HepG2 (cell line): ENCODE data around the gene MUC15. TPM values are rescaled to one million over a fixed set of nuclear protein-coding genes. Genes with fewer than 3 reads are reported as not detected.

ENCODE experiments used
- ATAC-seq: fragments of 200-7000 bp; cut with Tn5 transposase; 3 replicates; pipeline ENCODE4 v1.9.1; 2020; ENCODE audit warnings: mild to moderate bottlenecking, moderate library complexity
- BruUV-seq: library from RNA; stranded (reverse); fragments of 400-500 nt; replicated peaks from 2 replicates; lab custom pipeline; 2021; lab: Mats Ljungman, UMichigan
- CTCF ChIA-PET: fragments of 300-600 bp; formaldehyde crosslinking; extraction: SDS; loops from one replicate; lab custom pipeline; 2021; ENCODE audit warnings: low total read pairs, inconsistent platforms, low intra/inter-chr PET ratio; lab: Yijun Ruan, JAX
- POLR2A ChIA-PET: fragments of 350-600 bp; sonication (Branson Sonifier 250); formaldehyde crosslinking; loops from one replicate; lab custom pipeline; 2020; ENCODE audit warnings: antibody characterized with exemption, inconsistent platforms; lab: Yijun Ruan, JAX
- DNase-seq: peaks from one replicate; pipeline ENCODE4 v3.0.0-alpha.2; 2015; ENCODE audit warnings: low spot score
- FAIRE-seq: peaks from 3 replicates; lab custom pipeline; 2011; peaks lifted over from hg19 to GRCh38; lab: Jason Lieb, UNC
- H2AFZ ChIP-seq: one replicate; pipeline ENCODE4 v1.6.1; 2011; ENCODE audit warnings: low read length, inconsistent platforms
- H3K27ac ChIP-seq: fragments of 300-600 bp; 3 replicates; pipeline ENCODE4 v1.8.0; 2011; ENCODE audit warnings: mixed run types, mild to moderate bottlenecking, mixed read lengths, low read length, inconsistent platforms; ENCODE audit not compliant: insufficient read depth; ENCODE audit errors: extremely low read length
- H3K27me3 ChIP-seq, 2 experiments: fragments of 200-600 bp in 1 of 2; 2 replicates in 1 of 2; 3 replicates in 1 of 2; pipeline versions ENCODE4 v1.6.0 to v1.8.0; 2011; ENCODE audit warnings: low read length in 2 of 2, mild to moderate bottlenecking in 2 of 2, moderate library complexity in 2 of 2, inconsistent platforms in 1 of 2; ENCODE audit not compliant: insufficient read depth in 2 of 2, control insufficient read depth in 1 of 2
- H3K36me3 ChIP-seq, 2 experiments: fragments of 200-600 bp in 1 of 2; replicated peaks in 1 of 2; 2 replicates in 1 of 2; 3 replicates in 1 of 2; pipeline versions ENCODE4 v1.5.1 to v1.8.0; 2011; ENCODE audit warnings: low read length in 2 of 2, inconsistent platforms in 1 of 2; ENCODE audit not compliant: insufficient read depth in 2 of 2, control insufficient read depth in 1 of 2
- H3K4me1 ChIP-seq: 2 replicates; pipeline ENCODE4 v1.5.1; 2012; ENCODE audit warnings: low read length, inconsistent platforms; ENCODE audit not compliant: insufficient read depth
- H3K4me2 ChIP-seq: 2 replicates; pipeline ENCODE4 v1.6.0; 2011; ENCODE audit warnings: low read depth, low read length, inconsistent platforms
- H3K4me3 ChIP-seq, 3 experiments: fragments of 200-600 bp in 1 of 3; sonication (generic), shearing (Covaris generic) in 1 of 3; replicated peaks in 1 of 3; 2 replicates each; pipeline ENCODE4 v1.5.1; 2011 to 2016; ENCODE audit warnings: low read length in 3 of 3, inconsistent platforms in 2 of 3, low read depth in 2 of 3, mild to moderate bottlenecking in 2 of 3, control low read depth in 1 of 3, mixed read lengths in 1 of 3; ENCODE audit not compliant: insufficient read depth in 1 of 3
- H3K79me2 ChIP-seq: one replicate; pipeline ENCODE4 v1.6.1; 2011; ENCODE audit warnings: low read length, inconsistent platforms; ENCODE audit not compliant: insufficient read depth
- H3K9ac ChIP-seq: 2 replicates; pipeline ENCODE4 v1.6.0; 2011; ENCODE audit warnings: mild to moderate bottlenecking, low read depth, low read length, inconsistent platforms; ENCODE audit not compliant: insufficient read depth
- H3K9me3 ChIP-seq: 2 replicates; pipeline ENCODE4 v1.5.1; 2012; ENCODE audit warnings: mild to moderate bottlenecking, low read length
- H4K20me1 ChIP-seq: 2 replicates; pipeline ENCODE4 v1.6.0; 2011; ENCODE audit warnings: inconsistent platforms, mild to moderate bottlenecking, low read length, moderate library complexity; ENCODE audit not compliant: insufficient read depth
- ARNTL ChIP-seq: sonication (generic); formaldehyde crosslinking; IDR thresholded peaks from 2 replicates; pipeline ENCODE4 v1.4.0; 2020; ENCODE audit warnings: mild to moderate bottlenecking, missing genetic modification reagents
- CEBPG ChIP-seq: IDR thresholded peaks from 2 replicates; pipeline ENCODE4 v1.6.1; 2016
- FIP1L1 ChIP-seq: fragments of 200-400 bp; formaldehyde crosslinking; IDR thresholded peaks from 2 replicates; pipeline ENCODE4 v1.6.1; 2018; ENCODE audit warnings: low read depth, mild to moderate bottlenecking, low read length, moderate library complexity, borderline replicate concordance; ENCODE audit not compliant: insufficient read depth
- SALL1 ChIP-seq: sonication (generic); formaldehyde crosslinking; IDR thresholded peaks from 2 replicates; pipeline ENCODE4 v1.8.0; 2022; ENCODE audit warnings: mild to moderate bottlenecking, missing genetic modification reagents
- ZNF333 ChIP-seq: sonication (generic); formaldehyde crosslinking; IDR thresholded peaks from 2 replicates; pipeline ENCODE4 v1.4.0; 2020; ENCODE audit warnings: mild to moderate bottlenecking, missing genetic modification reagents, borderline replicate concordance
- ZNF441 ChIP-seq: sonication (generic); formaldehyde crosslinking; IDR thresholded peaks from 2 replicates; pipeline ENCODE4 v1.7.0; 2021; ENCODE audit warnings: missing genetic modification reagents, borderline replicate concordance
- WGBS: methylation state at CpG from one replicate; pipeline ENCODE4 v1.1.6; 2017; ENCODE audit warnings: low lambda C conversion rate; 5-methylcytosine and 5-hydroxymethylcytosine counted together
- in situ Hi-C: cut with HindIII; loops from 2 replicates; pipeline ENCODE4 v1.10.0; 2017; ENCODE audit warnings: low pct_unique_long_range_greater_than_20kb; ENCODE audit not compliant: extremely low pct_ligation_motif_present
- intact Hi-C: fragments of 100-400 bp; cut with micrococcal nuclease; formaldehyde crosslinking; loops from one replicate; pipeline ENCODE4 v1.10.0; 2022; ENCODE audit not compliant: unreplicated experiment
- polyA plus RNA-seq, 8 experiments: library from polyadenylated mRNA; depleted of rRNA in 3 of 8; stranded (reverse) in 7 of 8; unstranded in 1 of 8; fragments of >200 nt; fragmentation: Illumina TruSeq in 4 of 8; extraction: Trizol in 4 of 8; gene quantifications; 2 replicates each; pipeline versions ENCODE4 v1.2.1 to v1.2.3, GENCODE V29; 2011 to 2016; ENCODE audit warnings: low read depth in 4 of 8, missing spikeins in 1 of 8, mixed read lengths in 1 of 8; ENCODE audit not compliant: insufficient read depth in 1 of 8
- total RNA-seq, 5 experiments: library from RNA; depleted of rRNA; stranded (reverse); fragments of >200 nt; fragmentation: Illumina TruSeq; extraction: Trizol; gene quantifications; 2 replicates each; pipeline ENCODE4 v1.2.3, GENCODE V29; 2016; ENCODE audit warnings: low read depth in 1 of 5
- TF ChIP-seq, protein P1 (sequence below): sonication (generic); formaldehyde crosslinking; IDR thresholded peaks from 2 replicates; pipeline ENCODE4 v1.4.0; 2020; ENCODE audit warnings: missing genetic modification reagents, mild to moderate bottlenecking, borderline replicate concordance
- TF ChIP-seq, protein P2 (sequence below): sonication (generic); formaldehyde crosslinking; IDR thresholded peaks from 2 replicates; pipeline ENCODE4 v1.5.1; 2020; ENCODE audit warnings: mild to moderate bottlenecking, missing genetic modification reagents

MUC15 gene
- total and polyA plus RNA-seq, 2 of the 13 experiments (the other 11 are each of a cell fraction or from before 2014, with no cell fraction given), result 4.5 to 18.0 TPM

DNA sequence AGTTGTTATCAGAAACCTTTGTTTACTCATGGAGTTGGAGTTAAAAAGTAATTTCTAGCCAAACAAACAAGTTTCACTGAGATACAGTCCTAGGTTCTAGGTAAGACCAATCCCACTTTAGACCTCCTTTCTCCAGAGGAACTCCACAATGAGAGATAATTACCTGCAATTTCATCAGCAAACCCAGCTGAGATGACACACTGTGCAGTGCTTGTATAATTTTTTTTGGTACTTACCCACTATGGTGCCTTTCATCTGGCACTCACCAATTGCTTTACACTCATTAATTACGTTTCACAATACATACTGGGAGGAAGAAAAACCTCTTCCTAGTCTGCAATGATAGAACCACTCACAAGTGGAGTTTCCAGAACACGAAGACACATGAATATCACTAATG, 1.8 kb upstream of the MUC15 start:
- no peaks in the 10 kb centered on the region for H4K20me1 ChIP-seq
- BruUV-seq, result no TSS peak
- DNase-seq (no peak), FAIRE-seq (no peak), ATAC-seq (no peak)
- H3K4me3 ChIP-seq, result no peak overlapping the region
- TF ChIP-seq SALL1, result no peak
- TF ChIP-seq, protein P1, sequence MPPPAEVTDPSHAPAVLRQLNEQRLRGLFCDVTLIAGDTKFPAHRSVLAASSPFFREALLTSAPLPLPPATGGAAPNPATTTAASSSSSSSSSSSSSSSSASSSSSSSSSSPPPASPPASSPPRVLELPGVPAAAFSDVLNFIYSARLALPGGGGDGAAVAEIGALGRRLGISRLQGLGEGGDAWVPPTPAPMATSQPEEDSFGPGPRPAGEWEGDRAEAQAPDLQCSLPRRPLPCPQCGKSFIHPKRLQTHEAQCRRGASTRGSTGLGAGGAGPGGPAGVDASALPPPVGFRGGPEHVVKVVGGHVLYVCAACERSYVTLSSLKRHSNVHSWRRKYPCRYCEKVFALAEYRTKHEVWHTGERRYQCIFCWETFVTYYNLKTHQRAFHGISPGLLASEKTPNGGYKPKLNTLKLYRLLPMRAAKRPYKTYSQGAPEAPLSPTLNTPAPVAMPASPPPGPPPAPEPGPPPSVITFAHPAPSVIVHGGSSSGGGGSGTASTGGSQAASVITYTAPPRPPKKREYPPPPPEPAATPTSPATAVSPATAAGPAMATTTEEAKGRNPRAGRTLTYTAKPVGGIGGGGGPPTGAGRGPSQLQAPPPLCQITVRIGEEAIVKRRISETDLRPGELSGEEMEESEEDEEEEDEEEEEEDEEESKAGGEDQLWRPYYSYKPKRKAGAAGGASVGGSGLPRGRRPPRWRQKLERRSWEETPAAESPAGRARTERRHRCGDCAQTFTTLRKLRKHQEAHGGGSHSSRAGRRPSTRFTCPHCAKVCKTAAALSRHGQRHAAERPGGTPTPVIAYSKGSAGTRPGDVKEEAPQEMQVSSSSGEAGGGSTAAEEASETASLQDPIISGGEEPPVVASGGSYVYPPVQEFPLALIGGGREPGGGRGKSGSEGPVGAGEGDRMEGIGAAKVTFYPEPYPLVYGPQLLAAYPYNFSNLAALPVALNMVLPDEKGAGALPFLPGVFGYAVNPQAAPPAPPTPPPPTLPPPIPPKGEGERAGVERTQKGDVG (CRISPR knock-in tag), result no peak
- no peaks in the 10 kb centered on the region for H3K9me3 ChIP-seq
- ChIA-PET CTCF (no interaction called here), POLR2A (no interaction called here)
- no peaks in the 10 kb centered on the region for H3K27me3 ChIP-seq
- intact Hi-C loops, result no loop called here
- WGBS, result 55% methylated on average over 2 of the region's 2 CpGs
- no peak overlapping the region for H3K9ac ChIP-seq
- in situ Hi-C loops, result no loop called here
- H3K27ac ChIP-seq, result no peak overlapping the region
- H3K4me2 ChIP-seq, result no peak overlapping the region
- no peak overlapping the region for H2AFZ ChIP-seq
- no peaks in the 10 kb centered on the region for H3K36me3 ChIP-seq
- no peaks in the 10 kb centered on the region for H3K79me2 ChIP-seq
- H3K4me1 ChIP-seq, result no peaks in the 10 kb centered on the region

DNA sequence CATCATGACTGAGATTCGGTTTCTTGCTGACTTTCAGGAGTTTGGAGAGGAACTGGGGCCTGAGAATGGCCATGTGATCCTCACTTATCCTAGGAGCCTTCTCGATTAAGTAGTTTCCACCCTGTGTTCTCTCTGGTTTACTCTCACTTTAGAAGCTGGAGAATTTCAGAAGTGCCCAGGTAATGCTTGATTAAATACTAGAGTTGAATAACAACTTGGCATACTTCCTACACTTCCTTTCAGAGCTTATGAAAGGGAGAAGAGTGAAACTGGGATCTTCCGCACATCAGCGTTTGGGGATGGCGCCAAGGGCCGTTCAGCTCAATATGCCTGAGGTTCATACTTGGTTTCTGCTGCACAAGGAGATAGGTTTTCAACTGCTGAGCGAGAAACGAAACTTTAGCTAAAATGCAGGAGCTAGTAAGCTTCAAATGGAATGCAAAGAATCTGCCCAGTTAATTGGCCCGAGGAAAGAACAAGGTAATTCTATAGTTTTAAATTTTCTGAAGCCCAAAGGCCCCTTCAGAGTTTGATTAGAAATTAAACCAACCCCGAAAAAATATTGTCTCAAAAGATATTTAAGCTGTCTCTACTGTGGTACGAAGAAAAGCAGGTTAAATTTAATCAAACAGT, 823 bp upstream of the MUC15 start:
- in situ Hi-C loops (no loop called here), intact Hi-C loops (no loop called here)
- WGBS, result 36% methylated on average over 11 of the region's 11 CpGs
- H3K4me2 ChIP-seq, result no peak overlapping the region
- H4K20me1 ChIP-seq, result no peaks in the 10 kb centered on the region
- H3K9me3 ChIP-seq, result no peaks in the 10 kb centered on the region
- H3K4me3 ChIP-seq, result no peak overlapping the region
- no peaks in the 10 kb centered on the region for H3K27me3 ChIP-seq
- ChIA-PET CTCF (no interaction called here), POLR2A (no interaction called here)
- no TSS peak for BruUV-seq
- H3K79me2 ChIP-seq, result no peaks in the 10 kb centered on the region
- H2AFZ ChIP-seq, result no peak overlapping the region
- H3K9ac ChIP-seq, result no peak overlapping the region
- H3K4me1 ChIP-seq, result no peaks in the 10 kb centered on the region
- no peak for FAIRE-seq
- TF ChIP-seq ARNTL (CRISPR knock-in tag) (no peak), ZNF441 (CRISPR knock-in tag) (no peak), FIP1L1 (no peak), CEBPG (CRISPR knock-in tag) (no peak), ZNF333 (CRISPR knock-in tag) (no peak)
- TF ChIP-seq, protein P2, sequence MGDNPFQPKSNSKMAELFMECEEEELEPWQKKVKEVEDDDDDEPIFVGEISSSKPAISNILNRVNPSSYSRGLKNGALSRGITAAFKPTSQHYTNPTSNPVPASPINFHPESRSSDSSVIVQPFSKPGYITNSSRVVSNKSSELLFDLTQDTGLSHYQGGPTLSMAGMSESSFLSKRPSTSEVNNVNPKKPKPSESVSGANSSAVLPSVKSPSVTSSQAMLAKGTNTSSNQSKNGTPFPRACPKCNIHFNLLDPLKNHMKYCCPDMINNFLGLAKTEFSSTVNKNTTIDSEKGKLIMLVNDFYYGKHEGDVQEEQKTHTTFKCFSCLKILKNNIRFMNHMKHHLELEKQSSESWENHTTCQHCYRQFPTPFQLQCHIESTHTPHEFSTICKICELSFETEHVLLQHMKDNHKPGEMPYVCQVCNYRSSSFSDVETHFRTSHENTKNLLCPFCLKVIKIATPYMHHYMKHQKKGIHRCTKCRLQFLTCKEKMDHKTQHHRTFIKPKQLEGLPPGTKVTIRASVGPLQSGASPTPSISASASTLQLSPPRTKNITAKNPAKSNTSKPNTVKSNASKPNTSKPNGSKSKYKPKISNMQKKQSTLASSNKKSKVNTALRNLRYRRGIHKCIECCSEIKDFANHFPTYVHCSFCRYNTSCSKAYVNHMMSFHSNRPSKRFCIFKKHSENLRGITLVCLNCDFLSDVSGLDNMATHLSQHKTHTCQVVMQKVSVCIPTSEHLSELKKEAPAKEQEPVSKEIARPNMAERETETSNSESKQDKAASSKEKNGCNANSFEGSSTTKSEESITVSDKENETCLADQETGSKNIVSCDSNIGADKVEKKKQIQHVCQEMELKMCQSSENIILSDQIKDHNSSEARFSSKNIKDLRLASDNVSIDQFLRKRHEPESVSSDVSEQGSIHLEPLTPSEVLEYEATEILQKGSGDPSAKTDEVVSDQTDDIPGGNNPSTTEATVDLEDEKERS, result no peak
- no peak overlapping the region for H3K27ac ChIP-seq
- no peak for ATAC-seq
- no peak for DNase-seq
- no peaks in the 10 kb centered on the region for H3K36me3 ChIP-seq
